Activated T-helper 9 cell treated with anti-CD3 and anti-CD28 coated beads, Interleukin-2, amount 50 U/mL, for 16 hours (primary cell): ENCODE measurements around the gene FRMPD3.

Source experiments
- DNase-seq: peaks from one replicate; pipeline ENCODE4 v3.0.0-alpha.2; 2020; ENCODE audit warnings: low read depth

The FRMPD3 gene

DNA sequence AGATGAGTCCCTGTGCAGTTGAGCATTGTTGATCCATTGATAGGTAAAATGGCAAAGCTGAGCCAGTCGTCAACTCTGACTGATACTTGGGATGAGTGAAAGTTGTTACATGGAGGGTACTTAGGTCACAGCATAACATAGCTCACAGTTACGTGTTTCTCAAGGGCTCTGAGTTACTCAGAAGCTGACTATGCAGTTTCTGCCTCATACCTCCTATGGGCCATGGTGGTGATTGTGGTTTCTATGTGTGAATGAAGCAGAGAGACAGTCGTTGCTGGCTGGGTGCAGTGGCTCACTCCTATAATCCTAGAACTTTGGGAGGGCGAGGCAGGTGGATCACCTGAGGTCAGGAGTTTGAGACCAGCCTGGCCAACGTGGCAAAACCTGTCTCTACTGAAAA lies 30.8 kb downstream of the FRMPD3 start:
- DNase-seq, result no peak

DNA sequence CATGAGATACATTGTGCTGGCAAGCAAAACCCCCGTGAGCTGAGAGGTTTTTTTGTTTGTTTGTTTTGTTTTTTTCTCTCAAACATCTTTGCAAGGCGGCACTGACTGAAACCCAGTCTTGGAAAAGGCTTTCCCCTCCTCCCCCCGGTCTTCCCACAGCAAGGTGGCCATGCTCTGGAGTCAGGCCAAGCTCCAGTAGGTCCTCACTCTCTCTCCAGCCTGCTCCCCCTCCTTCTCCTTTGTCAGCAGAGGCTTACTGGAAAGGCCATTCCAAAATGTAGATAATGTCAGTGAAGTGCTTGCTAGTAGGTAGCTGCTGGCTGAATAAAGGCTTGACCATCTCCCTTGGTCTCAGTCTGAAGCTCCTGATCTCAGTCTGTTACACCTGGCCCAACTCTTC lies 32.6 kb downstream of the FRMPD3 start:
- DNase-seq, result no peak

DNA sequence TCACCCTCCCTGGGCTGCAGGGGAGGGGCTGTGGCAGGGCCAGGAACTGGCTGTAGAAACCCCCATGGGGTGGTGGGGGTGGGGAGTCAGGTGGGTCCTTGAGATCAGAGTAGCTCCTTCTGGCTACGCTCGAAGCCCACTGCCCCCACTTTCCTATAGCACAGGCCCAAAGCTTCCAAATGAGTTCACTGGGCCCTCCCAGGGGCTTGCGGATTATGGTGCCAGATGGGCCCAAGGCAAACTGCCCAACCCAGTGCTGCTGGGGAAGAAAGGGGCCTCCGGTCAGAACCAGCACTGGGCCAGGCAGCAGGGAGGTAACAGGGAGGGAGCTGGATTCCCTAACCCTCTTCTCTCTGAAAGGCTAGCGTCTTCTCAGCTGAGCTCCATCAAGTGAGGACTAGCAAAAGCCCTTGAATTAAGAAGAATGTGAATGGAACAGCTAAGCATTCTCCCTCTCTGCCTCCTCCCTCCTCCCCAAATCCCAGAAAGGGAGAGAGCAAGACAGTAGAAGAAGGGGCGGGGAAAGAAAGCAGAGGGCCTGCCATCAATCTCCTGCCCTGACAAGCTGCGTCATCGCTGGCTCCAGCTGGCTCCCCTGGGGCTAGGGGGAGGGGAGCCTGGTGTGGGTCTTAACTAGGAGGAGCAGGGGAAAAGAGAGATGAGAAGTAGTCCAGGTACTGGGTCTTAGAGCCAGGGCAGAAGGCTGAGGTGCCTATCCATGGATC lies 34.7 kb downstream of the FRMPD3 start:
- DNase-seq, result no peak

- DNase-seq, result no peak
Observed at GRCh38 chrX:107485013-107485412, 35.6 kb downstream of the FRMPD3 start.

DNA sequence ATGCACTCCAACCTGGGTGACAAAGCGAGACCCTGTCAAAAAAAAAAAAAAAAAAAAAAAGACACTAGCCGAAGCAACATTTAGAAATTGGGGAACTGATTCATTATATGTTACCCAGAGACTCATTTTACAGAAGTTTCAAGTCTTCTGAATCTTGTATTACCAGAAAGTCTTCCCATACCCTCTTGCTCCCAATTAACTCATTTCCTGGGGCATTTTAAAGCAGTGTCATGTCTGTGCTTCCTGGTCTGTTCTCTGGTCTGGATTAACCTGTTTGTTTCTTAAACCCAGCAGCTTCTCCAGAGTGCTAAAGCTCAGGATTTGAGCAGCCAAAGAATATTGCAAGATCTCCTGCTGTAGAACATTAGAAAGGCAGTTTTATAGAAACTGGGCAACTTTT lies 43.7 kb downstream of the FRMPD3 start:
- DNase-seq, result no peak

- DNase-seq, result no peak
Observed at GRCh38 chrX:107496786-107497185, 47.3 kb downstream of the FRMPD3 start.
